PC-3 (cell line): ENCODE data around the gene PRKACA. TPM values are rescaled to one million over a fixed set of nuclear protein-coding genes. Genes with fewer than 3 reads are reported as not detected.

Experiments
- ATAC-seq: fragments of 200-7000 bp; cut with Tn5 transposase; 2 replicates; pipeline ENCODE4 v1.9.1; 2020; ENCODE audit warnings: mild to moderate bottlenecking, moderate library complexity
- BruUV-seq: library from RNA; stranded (reverse); fragments of 400-500 nt; replicated peaks from 2 replicates; lab custom pipeline; 2021; lab: Mats Ljungman, UMichigan
- CTCF ChIA-PET: fragments of 300-600 bp; sonication (Branson Sonifier 250); formaldehyde crosslinking; loops from one replicate; lab custom pipeline; 2022; ENCODE audit warnings: antibody characterized with exemption; lab: Charles Lee
- POLR2A ChIA-PET: fragments of 300-600 bp; sonication (Branson Sonifier 250); formaldehyde crosslinking; loops from one replicate; lab custom pipeline; 2022; ENCODE audit warnings: antibody characterized with exemption; ENCODE audit not compliant: unreplicated experiment; lab: Charles Lee
- DNase-seq: peaks from one replicate; pipeline ENCODE4 v3.0.0-alpha.2; 2015
- H2AFZ ChIP-seq: fragments of 300-600 bp; sonication (generic); 2 replicates; pipeline ENCODE4 v1.6.0; 2016; ENCODE audit warnings: antibody characterized with exemption, low read length
- H3F3A ChIP-seq: fragments of 300-600 bp; sonication (generic); one replicate; pipeline ENCODE4 v1.6.0; 2017; ENCODE audit warnings: antibody characterized with exemption, low read length, control low read depth, mild to moderate bottlenecking; ENCODE audit not compliant: unreplicated experiment
- H3K27ac ChIP-seq: fragments of 300-600 bp; sonication (generic); 2 replicates; pipeline ENCODE4 v1.5.1; 2016; ENCODE audit warnings: mild to moderate bottlenecking, low read length
- H3K27me3 ChIP-seq: fragments of 300-600 bp; sonication (generic); 2 replicates; pipeline ENCODE4 v1.6.1; 2016; ENCODE audit warnings: low read length, mixed read lengths
- H3K36me3 ChIP-seq: fragments of 300-600 bp; sonication (generic); 2 replicates; pipeline ENCODE4 v1.6.1; 2016; ENCODE audit warnings: low read depth, mixed run types, low read length, mixed read lengths
- H3K4me1 ChIP-seq: fragments of 300-600 bp; sonication (generic); 2 replicates; pipeline ENCODE4 v1.5.1; 2016; ENCODE audit warnings: low read length; ENCODE audit not compliant: insufficient read depth
- H3K4me2 ChIP-seq: fragments of 300-600 bp; sonication (generic); 2 replicates; pipeline ENCODE4 v1.6.0; 2016; ENCODE audit warnings: low read length
- H3K4me3 ChIP-seq: fragments of 300-600 bp; sonication (generic); 2 replicates; pipeline ENCODE4 v1.5.1; 2016; ENCODE audit warnings: mild to moderate bottlenecking, low read length, mixed read lengths
- H3K79me2 ChIP-seq: fragments of 300-600 bp; sonication (generic); 2 replicates; pipeline ENCODE4 v1.6.1; 2017; ENCODE audit warnings: low read length, mixed read lengths
- H3K9ac ChIP-seq: fragments of 300-600 bp; sonication (generic); 2 replicates; pipeline ENCODE4 v1.6.0; 2016; ENCODE audit warnings: mild to moderate bottlenecking, low read length
- H3K9me2 ChIP-seq: fragments of 300-600 bp; sonication (generic); replicated peaks from 2 replicates; pipeline ENCODE4 v1.6.1; 2016; ENCODE audit warnings: mixed run types, low read length, mixed read lengths
- H3K9me3 ChIP-seq: fragments of 300-600 bp; sonication (generic); 2 replicates; pipeline ENCODE4 v1.6.1; 2016; ENCODE audit warnings: low read length, mixed read lengths
- H4K20me1 ChIP-seq: fragments of 300-600 bp; sonication (generic); 2 replicates; pipeline ENCODE4 v1.6.1; 2016; ENCODE audit warnings: low read length, mixed read lengths
- CTCF ChIP-seq: fragments of 300-600 bp; sonication (generic); conservative IDR thresholded peaks from 2 replicates; pipeline ENCODE4 v1.5.1; 2017; ENCODE audit warnings: antibody characterized with exemption, low read depth, mild to moderate bottlenecking, low read length
- EZH2 ChIP-seq: fragments of 300-600 bp; sonication (generic); IDR thresholded peaks from one replicate; pipeline ENCODE4 v1.6.1; 2017; ENCODE audit warnings: antibody characterized with exemption, mild to moderate bottlenecking, low read length; ENCODE audit not compliant: unreplicated experiment
- EZH2phosphoT487 ChIP-seq: fragments of 300-600 bp; sonication (generic); IDR thresholded peaks from 2 replicates; pipeline ENCODE4 v1.6.1; 2018; ENCODE audit warnings: mild to moderate bottlenecking, antibody characterized with exemption, low read length, borderline replicate concordance
- intact Hi-C: fragments of 100-400 bp; cut with micrococcal nuclease; formaldehyde crosslinking; loops from 2 replicates; pipeline ENCODE4 v1.9.0; 2023
- total RNA-seq: library from RNA; depleted of rRNA; stranded (reverse); fragments of >200 nt; gene quantifications from 2 replicates; pipeline ENCODE4 v1.2.3, GENCODE V29; 2014

The PRKACA gene
- total RNA-seq, 1 experiment from 2014 or later, result 50.2 TPM

- no peaks in the 10 kb centered on the region for H3K27me3 ChIP-seq
- H3F3A ChIP-seq, result no peaks in the 10 kb centered on the region
- peaks cover 8% of the 10 kb centered on the region for H3K4me1 ChIP-seq
- H3K9me3 ChIP-seq, result peaks cover under 1% of the 10 kb centered on the region; the same call in 1 of the 2 replicates
- TF ChIP-seq CTCF (no peak), EZH2 (no peak), EZH2phosphoT487 (no peak)
- H3K9me2 ChIP-seq, result no peaks in the 10 kb centered on the region
- no peak overlapping the region for H3K9ac ChIP-seq
- no peak overlapping the region for H3K27ac ChIP-seq
- H3K4me2 ChIP-seq, result no peak overlapping the region
- POLR2A ChIA-PET, result no interaction called here
- H4K20me1 ChIP-seq, result no peaks in the 10 kb centered on the region
- H2AFZ ChIP-seq, result no peak overlapping the region
- BruUV-seq, result no TSS peak
- ATAC-seq, result no peak
- intact Hi-C loops, result no loop called here
- H3K79me2 ChIP-seq, result no peaks in the 10 kb centered on the region
- peaks cover 3% of the 10 kb centered on the region for H3K36me3 ChIP-seq
- CTCF ChIA-PET, result no interaction called here
- no peak for DNase-seq
- no peak overlapping the region for H3K4me3 ChIP-seq
These were observed 64.1 kb downstream of the PRKACA start for GRCh38 chr19:14053500-14053899.

DNA sequence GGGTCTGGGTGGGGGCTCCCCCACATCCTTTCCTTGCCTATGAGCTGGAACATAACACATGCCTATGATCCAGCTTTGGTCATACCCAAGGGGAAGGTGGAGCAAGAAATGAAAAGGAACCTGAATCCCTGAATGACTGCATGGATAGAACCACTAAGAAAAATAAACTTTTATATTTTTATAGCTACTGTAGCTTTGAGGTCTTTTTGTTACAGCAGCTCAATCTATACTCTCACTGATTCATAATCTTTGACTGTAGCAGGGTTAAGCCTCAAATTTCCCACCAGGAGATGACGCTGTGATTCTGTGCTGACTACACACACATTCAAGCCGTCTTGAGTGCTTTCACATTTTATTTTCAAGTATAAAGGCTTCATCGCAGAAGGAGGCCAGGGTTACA lies 64.5 kb downstream of the PRKACA start:
- no peaks in the 10 kb centered on the region for H3K79me2 ChIP-seq
- no peak overlapping the region for H2AFZ ChIP-seq
- no peaks in the 10 kb centered on the region for H3F3A ChIP-seq
- H3K4me2 ChIP-seq, result no peak overlapping the region
- H3K9me2 ChIP-seq, result no peaks in the 10 kb centered on the region
- ChIA-PET POLR2A (no interaction called here), CTCF (no interaction called here)
- no peaks in the 10 kb centered on the region for H3K27me3 ChIP-seq
- no peak overlapping the region for H3K27ac ChIP-seq
- ATAC-seq, result no peak
- H3K9me3 ChIP-seq, result peaks cover 4% of the 10 kb centered on the region; the same call in 1 of the 2 replicates
- H3K4me1 ChIP-seq, result peaks cover 4% of the 10 kb centered on the region
- no peak overlapping the region for H3K9ac ChIP-seq
- no TSS peak for BruUV-seq
- H3K36me3 ChIP-seq, result peaks cover 6% of the 10 kb centered on the region
- H3K4me3 ChIP-seq, result no peak overlapping the region
- no peak for TF ChIP-seq EZH2
- no peak for TF ChIP-seq CTCF
- TF ChIP-seq EZH2phosphoT487, result no peak
- no peak for DNase-seq
- intact Hi-C loops, result no loop called here
- H4K20me1 ChIP-seq, result no peaks in the 10 kb centered on the region

- H3K4me1 ChIP-seq, result no peaks in the 10 kb centered on the region
- peaks cover 4% of the 10 kb centered on the region; the same call in 1 of the 2 replicates for H3K9me3 ChIP-seq
- no peak overlapping the region for H3K27ac ChIP-seq
- no peak overlapping the region for H2AFZ ChIP-seq
- H3K79me2 ChIP-seq, result no peaks in the 10 kb centered on the region
- TF ChIP-seq EZH2 (no peak), EZH2phosphoT487 (no peak), CTCF (no peak)
- ATAC-seq (no peak), DNase-seq (no peak)
- CTCF ChIA-PET, result no interaction called here
- H3K9me2 ChIP-seq, result no peaks in the 10 kb centered on the region
- no peak overlapping the region for H3K4me3 ChIP-seq
- H4K20me1 ChIP-seq, result no peaks in the 10 kb centered on the region
- H3K36me3 ChIP-seq, result peaks cover 6% of the 10 kb centered on the region
- H3F3A ChIP-seq, result no peaks in the 10 kb centered on the region
- no peak overlapping the region for H3K4me2 ChIP-seq
- H3K27me3 ChIP-seq, result no peaks in the 10 kb centered on the region
- BruUV-seq, result TSS peak; percentile 44
- POLR2A ChIA-PET, result interaction anchor here (0.6 kb wide), 1 partner anchor 201 kb away, joined by 4 read pairs; no protein-coding TSS in a partner anchor
- intact Hi-C loops, result no loop called here
- H3K9ac ChIP-seq, result no peak overlapping the region
These were observed 65.1 kb downstream of the PRKACA start for GRCh38 chr19:14052470-14052869.
